ENCODE data around the gene PCNT.
"Not testable (repeated sequence)": the region's sequence is repeated elsewhere in the genome, so short reads cannot be mapped to it uniquely, and the experiment has no call there.

The PCNT gene

GRCh38 chr21:46428286-46428685 lies 104.3 kb downstream of the PCNT start:
- DNase-seq, result no peak

- DNase-seq, result no peak
Measured at GRCh38 chr21:46428987-46429710, 105.2 kb downstream of the PCNT start.

GRCh38 chr21:46429754-46430681 lies 106.1 kb downstream of the PCNT start:
- DNase-seq, result no peak

- no peak for DNase-seq
Measured at GRCh38 chr21:46431448-46431847, 107.5 kb downstream of the PCNT start.

- peak; percentile 14 for DNase-seq
Measured at GRCh38 chr21:46431884-46432488, 108.0 kb downstream of the PCNT start.

GRCh38 chr21:46433116-46433515 lies 109.2 kb downstream of the PCNT start:
- DNase-seq, result not testable (repeated sequence)

GRCh38 chr21:46434322-46434958 lies 110.5 kb downstream of the PCNT start:
- DNase-seq, result no peak

- no peak for DNase-seq
Measured at GRCh38 chr21:46435786-46436227, 111.9 kb downstream of the PCNT start.

- no peak for DNase-seq
Measured at GRCh38 chr21:46436621-46437020, 112.7 kb downstream of the PCNT start.

GRCh38 chr21:46437096-46437498 lies 113.1 kb downstream of the PCNT start:
- DNase-seq, result no peak

- DNase-seq, result no peak
Measured at GRCh38 chr21:46437511-46437910, 113.6 kb downstream of the PCNT start.

- no peak for DNase-seq
Measured at GRCh38 chr21:46438241-46438640, 114.3 kb downstream of the PCNT start.

GRCh38 chr21:46439906-46440305 lies 116.0 kb downstream of the PCNT start:
- no peak for DNase-seq

- no peak for DNase-seq
Measured at GRCh38 chr21:46441331-46441730, 117.4 kb downstream of the PCNT start.

GRCh38 chr21:46441961-46442498 lies 118.1 kb downstream of the PCNT start:
- no peak for DNase-seq

- no peak for DNase-seq
Measured at GRCh38 chr21:46442938-46443337, 119.0 kb downstream of the PCNT start.

- DNase-seq, result no peak
Measured at GRCh38 chr21:46443910-46444309, 120.0 kb downstream of the PCNT start.

- no peak for DNase-seq
Measured at GRCh38 chr21:46448108-46448507, 124.2 kb downstream of the PCNT start.

- not testable (repeated sequence) for DNase-seq
Measured at GRCh38 chr21:46448855-46449254, 124.9 kb downstream of the PCNT start.

- DNase-seq, result no peak
Measured at GRCh38 chr21:46452710-46453109, 128.8 kb downstream of the PCNT start.

GRCh38 chr21:46454142-46454541 lies 130.2 kb downstream of the PCNT start:
- DNase-seq, result no peak

- no peak for DNase-seq
Measured at GRCh38 chr21:46454634-46455390, 130.9 kb downstream of the PCNT start.
